HepG2 (cell line): ENCODE results near the gene RTL5. TPM values are rescaled to one million over a fixed set of nuclear protein-coding genes. Genes with fewer than 3 reads are reported as not detected.

Experiments
- ATAC-seq: fragments of 200-7000 bp; cut with Tn5 transposase; 3 replicates; pipeline ENCODE4 v1.9.1; 2020; ENCODE audit warnings: mild to moderate bottlenecking, moderate library complexity
- BruUV-seq: library from RNA; stranded (reverse); fragments of 400-500 nt; replicated peaks from 2 replicates; lab custom pipeline; 2021; lab: Mats Ljungman, UMichigan
- CTCF ChIA-PET: fragments of 300-600 bp; formaldehyde crosslinking; extraction: SDS; loops from one replicate; lab custom pipeline; 2021; ENCODE audit warnings: low total read pairs, inconsistent platforms, low intra/inter-chr PET ratio; lab: Yijun Ruan, JAX
- POLR2A ChIA-PET: fragments of 350-600 bp; sonication (Branson Sonifier 250); formaldehyde crosslinking; loops from one replicate; lab custom pipeline; 2020; ENCODE audit warnings: antibody characterized with exemption, inconsistent platforms; lab: Yijun Ruan, JAX
- DNase-seq: peaks from one replicate; pipeline ENCODE4 v3.0.0-alpha.2; 2015; ENCODE audit warnings: low spot score
- FAIRE-seq: peaks from 3 replicates; lab custom pipeline; 2011; peaks lifted over from hg19 to GRCh38; lab: Jason Lieb, UNC
- H2AFZ ChIP-seq: one replicate; pipeline ENCODE4 v1.6.1; 2011; ENCODE audit warnings: low read length, inconsistent platforms
- H3K27ac ChIP-seq: fragments of 300-600 bp; 3 replicates; pipeline ENCODE4 v1.8.0; 2011; ENCODE audit warnings: mixed run types, mild to moderate bottlenecking, mixed read lengths, low read length, inconsistent platforms; ENCODE audit not compliant: insufficient read depth; ENCODE audit errors: extremely low read length
- H3K27me3 ChIP-seq, 2 experiments: fragments of 200-600 bp in 1 of 2; 2 replicates in 1 of 2; 3 replicates in 1 of 2; pipeline versions ENCODE4 v1.6.0 to v1.8.0; 2011; ENCODE audit warnings: low read length in 2 of 2, mild to moderate bottlenecking in 2 of 2, moderate library complexity in 2 of 2, inconsistent platforms in 1 of 2; ENCODE audit not compliant: insufficient read depth in 2 of 2, control insufficient read depth in 1 of 2
- H3K36me3 ChIP-seq, 2 experiments: fragments of 200-600 bp in 1 of 2; replicated peaks in 1 of 2; 2 replicates in 1 of 2; 3 replicates in 1 of 2; pipeline versions ENCODE4 v1.5.1 to v1.8.0; 2011; ENCODE audit warnings: low read length in 2 of 2, inconsistent platforms in 1 of 2; ENCODE audit not compliant: insufficient read depth in 2 of 2, control insufficient read depth in 1 of 2
- H3K4me1 ChIP-seq: 2 replicates; pipeline ENCODE4 v1.5.1; 2012; ENCODE audit warnings: low read length, inconsistent platforms; ENCODE audit not compliant: insufficient read depth
- H3K4me2 ChIP-seq: 2 replicates; pipeline ENCODE4 v1.6.0; 2011; ENCODE audit warnings: low read depth, low read length, inconsistent platforms
- H3K4me3 ChIP-seq, 3 experiments: fragments of 200-600 bp in 1 of 3; sonication (generic), shearing (Covaris generic) in 1 of 3; replicated peaks in 1 of 3; 2 replicates each; pipeline ENCODE4 v1.5.1; 2011 to 2016; ENCODE audit warnings: low read length in 3 of 3, inconsistent platforms in 2 of 3, low read depth in 2 of 3, mild to moderate bottlenecking in 2 of 3, control low read depth in 1 of 3, mixed read lengths in 1 of 3; ENCODE audit not compliant: insufficient read depth in 1 of 3
- H3K79me2 ChIP-seq: one replicate; pipeline ENCODE4 v1.6.1; 2011; ENCODE audit warnings: low read length, inconsistent platforms; ENCODE audit not compliant: insufficient read depth
- H3K9ac ChIP-seq: 2 replicates; pipeline ENCODE4 v1.6.0; 2011; ENCODE audit warnings: mild to moderate bottlenecking, low read depth, low read length, inconsistent platforms; ENCODE audit not compliant: insufficient read depth
- H3K9me3 ChIP-seq: 2 replicates; pipeline ENCODE4 v1.5.1; 2012; ENCODE audit warnings: mild to moderate bottlenecking, low read length
- H4K20me1 ChIP-seq: 2 replicates; pipeline ENCODE4 v1.6.0; 2011; ENCODE audit warnings: inconsistent platforms, mild to moderate bottlenecking, low read length, moderate library complexity; ENCODE audit not compliant: insufficient read depth
- ATF7 ChIP-seq, 2 experiments: fragments of 450-650 bp in 1 of 2; sonication (generic) in 1 of 2; formaldehyde crosslinking in 1 of 2; IDR thresholded peaks; 2 replicates each; pipeline versions ENCODE4 v1.4.0 to v1.6.1; 2016 to 2020; ENCODE audit warnings: antibody characterized with exemption in 1 of 2, mild to moderate bottlenecking in 1 of 2, missing genetic modification reagents in 1 of 2
- ESRRA ChIP-seq: sonication (generic); formaldehyde crosslinking; IDR thresholded peaks from 2 replicates; pipeline ENCODE4 v1.5.1; 2020; ENCODE audit warnings: mild to moderate bottlenecking, low read depth, missing genetic modification reagents
- KLF13 ChIP-seq: sonication (generic); formaldehyde crosslinking; IDR thresholded peaks from 2 replicates; pipeline ENCODE4 v1.4.0; 2020; ENCODE audit warnings: mild to moderate bottlenecking, missing genetic modification reagents
- MAFK ChIP-seq, 2 experiments: IDR thresholded peaks in 1 of 2; conservative IDR thresholded peaks in 1 of 2; 2 replicates each; pipeline ENCODE4 v1.6.1; 2011; ENCODE audit warnings: improper control_type of control experiment in 2 of 2, low read length in 2 of 2
- NBN ChIP-seq: fragments of 450-650 bp; conservative IDR thresholded peaks from 2 replicates; pipeline ENCODE4 v1.6.1; 2017
- NFYC ChIP-seq: IDR thresholded peaks from 2 replicates; pipeline ENCODE4 v1.6.1; 2016; ENCODE audit warnings: missing genetic modification reagents, missing compliant biosample characterization
- RXRB ChIP-seq: IDR thresholded peaks from 2 replicates; pipeline ENCODE4 v1.6.1; 2016; ENCODE audit warnings: borderline replicate concordance, missing genetic modification reagents, missing compliant biosample characterization
- ZNF17 ChIP-seq: sonication (generic); formaldehyde crosslinking; IDR thresholded peaks from 2 replicates; pipeline ENCODE4 v1.5.0; 2020; ENCODE audit warnings: mild to moderate bottlenecking, missing genetic modification reagents
- ZNF615 ChIP-seq: sonication (generic); formaldehyde crosslinking; IDR thresholded peaks from 2 replicates; pipeline ENCODE4 v1.5.0; 2020; ENCODE audit warnings: mild to moderate bottlenecking, missing genetic modification reagents, borderline replicate concordance
- ZNF766 ChIP-seq: sonication (generic); formaldehyde crosslinking; IDR thresholded peaks from 2 replicates; pipeline ENCODE4 v1.5.0; 2020; ENCODE audit warnings: missing genetic modification reagents, borderline replicate concordance
- WGBS: methylation state at CpG from one replicate; pipeline ENCODE4 v1.1.6; 2017; ENCODE audit warnings: low lambda C conversion rate; 5-methylcytosine and 5-hydroxymethylcytosine counted together
- in situ Hi-C: cut with HindIII; loops from 2 replicates; pipeline ENCODE4 v1.10.0; 2017; ENCODE audit warnings: low pct_unique_long_range_greater_than_20kb; ENCODE audit not compliant: extremely low pct_ligation_motif_present
- intact Hi-C: fragments of 100-400 bp; cut with micrococcal nuclease; formaldehyde crosslinking; loops from one replicate; pipeline ENCODE4 v1.10.0; 2022; ENCODE audit not compliant: unreplicated experiment
- polyA plus RNA-seq, 8 experiments: library from polyadenylated mRNA; depleted of rRNA in 3 of 8; stranded (reverse) in 7 of 8; unstranded in 1 of 8; fragments of >200 nt; fragmentation: Illumina TruSeq in 4 of 8; extraction: Trizol in 4 of 8; gene quantifications; 2 replicates each; pipeline versions ENCODE4 v1.2.1 to v1.2.3, GENCODE V29; 2011 to 2016; ENCODE audit warnings: low read depth in 4 of 8, missing spikeins in 1 of 8, mixed read lengths in 1 of 8; ENCODE audit not compliant: insufficient read depth in 1 of 8
- total RNA-seq, 5 experiments: library from RNA; depleted of rRNA; stranded (reverse); fragments of >200 nt; fragmentation: Illumina TruSeq; extraction: Trizol; gene quantifications; 2 replicates each; pipeline ENCODE4 v1.2.3, GENCODE V29; 2016; ENCODE audit warnings: low read depth in 1 of 5
- TF ChIP-seq, protein P1 (sequence below): sonication (generic); formaldehyde crosslinking; IDR thresholded peaks from 2 replicates; pipeline ENCODE4 v1.5.0; 2020; ENCODE audit warnings: mild to moderate bottlenecking, missing genetic modification reagents
- TF ChIP-seq, protein P2 (sequence below), 2 experiments: IDR thresholded peaks; 2 replicates each; pipeline ENCODE4 v1.6.1; 2011 to 2012; ENCODE audit warnings: low read length in 2 of 2, borderline replicate concordance in 1 of 2, low read depth in 1 of 2, mild to moderate bottlenecking in 1 of 2, moderate library complexity in 1 of 2
- TF ChIP-seq, protein P3 (sequence below): sonication (generic); formaldehyde crosslinking; IDR thresholded peaks from 2 replicates; pipeline ENCODE4 v1.4.0; 2020; ENCODE audit warnings: missing genetic modification reagents; ENCODE audit errors: not compliant biosample characterization
- TF ChIP-seq, protein P4 (sequence below): sonication (generic); formaldehyde crosslinking; IDR thresholded peaks from 2 replicates; pipeline ENCODE4 v1.4.0; 2020; ENCODE audit warnings: missing genetic modification reagents

The RTL5 gene
- total and polyA plus RNA-seq, 2 of the 13 experiments (the other 11 are each of a cell fraction or from before 2014, with no cell fraction given), result not detected

- TF ChIP-seq, protein P1, sequence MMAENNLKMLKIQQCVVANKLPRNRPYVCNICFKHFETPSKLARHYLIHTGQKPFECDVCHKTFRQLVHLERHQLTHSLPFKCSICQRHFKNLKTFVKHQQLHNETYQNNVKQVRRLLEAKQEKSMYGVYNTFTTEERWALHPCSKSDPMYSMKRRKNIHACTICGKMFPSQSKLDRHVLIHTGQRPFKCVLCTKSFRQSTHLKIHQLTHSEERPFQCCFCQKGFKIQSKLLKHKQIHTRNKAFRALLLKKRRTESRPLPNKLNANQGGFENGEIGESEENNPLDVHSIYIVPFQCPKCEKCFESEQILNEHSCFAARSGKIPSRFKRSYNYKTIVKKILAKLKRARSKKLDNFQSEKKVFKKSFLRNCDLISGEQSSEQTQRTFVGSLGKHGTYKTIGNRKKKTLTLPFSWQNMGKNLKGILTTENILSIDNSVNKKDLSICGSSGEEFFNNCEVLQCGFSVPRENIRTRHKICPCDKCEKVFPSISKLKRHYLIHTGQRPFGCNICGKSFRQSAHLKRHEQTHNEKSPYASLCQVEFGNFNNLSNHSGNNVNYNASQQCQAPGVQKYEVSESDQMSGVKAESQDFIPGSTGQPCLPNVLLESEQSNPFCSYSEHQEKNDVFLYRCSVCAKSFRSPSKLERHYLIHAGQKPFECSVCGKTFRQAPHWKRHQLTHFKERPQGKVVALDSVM, result no peak
- TF ChIP-seq RXRB (no peak), ESRRA (CRISPR knock-in tag) (no peak), MAFK (conservative IDR thresholded peaks at IDR 0.05 in 1 of 2, IDR thresholded peaks at IDR 0.05 in 1 of 2; ENCODE audit: low read length in 2 of 2) (no peak)
- TF ChIP-seq, protein P2, sequence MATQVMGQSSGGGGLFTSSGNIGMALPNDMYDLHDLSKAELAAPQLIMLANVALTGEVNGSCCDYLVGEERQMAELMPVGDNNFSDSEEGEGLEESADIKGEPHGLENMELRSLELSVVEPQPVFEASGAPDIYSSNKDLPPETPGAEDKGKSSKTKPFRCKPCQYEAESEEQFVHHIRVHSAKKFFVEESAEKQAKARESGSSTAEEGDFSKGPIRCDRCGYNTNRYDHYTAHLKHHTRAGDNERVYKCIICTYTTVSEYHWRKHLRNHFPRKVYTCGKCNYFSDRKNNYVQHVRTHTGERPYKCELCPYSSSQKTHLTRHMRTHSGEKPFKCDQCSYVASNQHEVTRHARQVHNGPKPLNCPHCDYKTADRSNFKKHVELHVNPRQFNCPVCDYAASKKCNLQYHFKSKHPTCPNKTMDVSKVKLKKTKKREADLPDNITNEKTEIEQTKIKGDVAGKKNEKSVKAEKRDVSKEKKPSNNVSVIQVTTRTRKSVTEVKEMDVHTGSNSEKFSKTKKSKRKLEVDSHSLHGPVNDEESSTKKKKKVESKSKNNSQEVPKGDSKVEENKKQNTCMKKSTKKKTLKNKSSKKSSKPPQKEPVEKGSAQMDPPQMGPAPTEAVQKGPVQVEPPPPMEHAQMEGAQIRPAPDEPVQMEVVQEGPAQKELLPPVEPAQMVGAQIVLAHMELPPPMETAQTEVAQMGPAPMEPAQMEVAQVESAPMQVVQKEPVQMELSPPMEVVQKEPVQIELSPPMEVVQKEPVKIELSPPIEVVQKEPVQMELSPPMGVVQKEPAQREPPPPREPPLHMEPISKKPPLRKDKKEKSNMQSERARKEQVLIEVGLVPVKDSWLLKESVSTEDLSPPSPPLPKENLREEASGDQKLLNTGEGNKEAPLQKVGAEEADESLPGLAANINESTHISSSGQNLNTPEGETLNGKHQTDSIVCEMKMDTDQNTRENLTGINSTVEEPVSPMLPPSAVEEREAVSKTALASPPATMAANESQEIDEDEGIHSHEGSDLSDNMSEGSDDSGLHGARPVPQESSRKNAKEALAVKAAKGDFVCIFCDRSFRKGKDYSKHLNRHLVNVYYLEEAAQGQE (IDR thresholded peaks at IDR 0.05; ENCODE audit: borderline replicate concordance in 1 of 2, low read depth in 1 of 2, low read length in 2 of 2), result no peak
Observed at GRCh38 chrX:72128183-72128834, 3.4 kb downstream of the RTL5 start (continued).

GRCh38 chrX:72127332-72127731 lies 4.4 kb downstream of the RTL5 start:
- FAIRE-seq (no peak), ATAC-seq (no peak), DNase-seq (no peak)
- Histone ChIP-seq H3K9ac (no peak overlapping the region), H3K4me2 (no peak overlapping the region), H3K36me3 (no peaks in the 10 kb centered on the region), H3K27ac (no peak overlapping the region), H3K4me1 (no peaks in the 10 kb centered on the region), H2AFZ (no peak overlapping the region), H3K9me3 (no peaks in the 10 kb centered on the region), H3K79me2 (no peaks in the 10 kb centered on the region), H3K27me3 (peaks cover 0 to 4% of the 10 kb centered on the region in 2 experiments; a peak in 3 of 5 replicates), H3K4me3 (no peak overlapping the region), H4K20me1 (no peaks in the 10 kb centered on the region)
- ChIA-PET CTCF (no interaction called here), POLR2A (interaction anchor here (1.3 kb wide), 1 partner anchor 54 kb away, joined by 3 read pairs; the partner anchor contains the start of gene PIN4)
- in situ Hi-C loops (loop anchor here (10.0 kb wide), 1 partner anchor 133 kb away; no protein-coding TSS in a partner anchor), intact Hi-C loops (loop anchor here (5.0 kb wide), 1 partner anchor 110 kb away; no protein-coding TSS in a partner anchor)
- 0% methylated on average over 2 of the region's 3 CpGs for WGBS
- no peak for TF ChIP-seq KLF13 (CRISPR knock-in tag)
- TF ChIP-seq NBN, result no peak
- TF ChIP-seq, protein P3, sequence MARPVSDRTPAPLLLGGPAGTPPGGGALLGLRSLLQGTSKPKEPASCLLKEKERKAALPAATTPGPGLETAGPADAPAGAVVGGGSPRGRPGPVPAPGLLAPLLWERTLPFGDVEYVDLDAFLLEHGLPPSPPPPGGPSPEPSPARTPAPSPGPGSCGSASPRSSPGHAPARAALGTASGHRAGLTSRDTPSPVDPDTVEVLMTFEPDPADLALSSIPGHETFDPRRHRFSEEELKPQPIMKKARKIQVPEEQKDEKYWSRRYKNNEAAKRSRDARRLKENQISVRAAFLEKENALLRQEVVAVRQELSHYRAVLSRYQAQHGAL (CRISPR knock-in tag), result no peak
- TF ChIP-seq, protein P4, sequence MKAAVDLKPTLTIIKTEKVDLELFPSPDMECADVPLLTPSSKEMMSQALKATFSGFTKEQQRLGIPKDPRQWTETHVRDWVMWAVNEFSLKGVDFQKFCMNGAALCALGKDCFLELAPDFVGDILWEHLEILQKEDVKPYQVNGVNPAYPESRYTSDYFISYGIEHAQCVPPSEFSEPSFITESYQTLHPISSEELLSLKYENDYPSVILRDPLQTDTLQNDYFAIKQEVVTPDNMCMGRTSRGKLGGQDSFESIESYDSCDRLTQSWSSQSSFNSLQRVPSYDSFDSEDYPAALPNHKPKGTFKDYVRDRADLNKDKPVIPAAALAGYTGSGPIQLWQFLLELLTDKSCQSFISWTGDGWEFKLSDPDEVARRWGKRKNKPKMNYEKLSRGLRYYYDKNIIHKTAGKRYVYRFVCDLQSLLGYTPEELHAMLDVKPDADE (CRISPR knock-in tag), result no peak
- no peak for TF ChIP-seq ATF7 (IDR thresholded peaks at IDR 0.05)
- no peak for TF ChIP-seq ATF7 (CRISPR knock-in tag; IDR thresholded peaks at IDR 0.05)
- no peak for TF ChIP-seq ZNF766 (CRISPR knock-in tag)
- TF ChIP-seq ZNF17 (CRISPR knock-in tag), result no peak
- TF ChIP-seq NFYC, result no peak
- no peak for TF ChIP-seq ZNF615 (CRISPR knock-in tag)
- no TSS peak for BruUV-seq
